ENCODE data around the gene COPS3. TPM values are rescaled to one million over a fixed set of nuclear protein-coding genes. Genes with fewer than 3 reads are reported as not detected.

COPS3 gene
- total and polyA plus RNA-seq, 4 donors, result 32.9 to 63.3 (median 50.2) TPM

DNA sequence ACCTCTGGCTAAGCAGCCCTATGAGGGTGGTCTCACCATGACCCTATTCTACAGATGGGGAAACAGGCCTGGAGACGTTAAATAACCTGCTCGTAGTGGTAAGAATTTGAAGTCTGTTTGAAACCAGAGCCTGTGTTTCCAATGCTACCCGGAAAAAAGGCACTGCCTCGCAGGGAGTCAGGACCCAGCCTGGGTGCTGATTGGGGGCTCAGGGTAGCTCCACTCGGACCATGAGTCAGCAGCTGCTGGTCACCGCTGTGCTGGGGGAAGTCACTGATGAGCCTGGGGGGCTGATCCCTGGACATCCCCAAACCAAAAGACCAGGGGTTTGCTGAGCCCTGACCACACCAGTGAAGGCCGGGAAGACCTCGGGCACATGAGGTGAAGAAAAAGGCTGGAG lies 65.5 kb downstream of the COPS3 start:
- no peak for DNase-seq
- Histone ChIP-seq H3K4me1 (ENCODE audit: control insufficient read depth in 5 of 5, insufficient read depth in 5 of 5, low read length in 5 of 5) (no peaks in the 10 kb centered on the region), H3K9ac (ENCODE audit: insufficient read depth in 1 of 2, low read length in 2 of 2) (no peak overlapping the region), H3K27ac (ENCODE audit: low read depth in 1 of 2, low read length in 1 of 2) (no peak overlapping the region), H3K27me3 (ENCODE audit: control insufficient read depth in 3 of 3, insufficient read depth in 3 of 3, low read length in 2 of 3) (no peaks in the 10 kb centered on the region), H3K9me3 (ENCODE audit: control insufficient read depth in 4 of 4, insufficient read depth in 3 of 4, low read length in 3 of 4) (no peaks in the 10 kb centered on the region), H3K4me3 (no peak overlapping the region), H3K36me3 (ENCODE audit: control insufficient read depth in 4 of 4, insufficient read depth in 4 of 4, low read length in 4 of 4) (peaks cover 25 to 76% (median 35%) of the 10 kb centered on the region in 4 donors)
- no peak for ATAC-seq (ENCODE audit: insufficient read depth, low FRiP score)
- 89 to 96% methylated on average over 8 of the region's 8 CpGs for WGBS, 2 donors
- TF ChIP-seq, protein P1, sequence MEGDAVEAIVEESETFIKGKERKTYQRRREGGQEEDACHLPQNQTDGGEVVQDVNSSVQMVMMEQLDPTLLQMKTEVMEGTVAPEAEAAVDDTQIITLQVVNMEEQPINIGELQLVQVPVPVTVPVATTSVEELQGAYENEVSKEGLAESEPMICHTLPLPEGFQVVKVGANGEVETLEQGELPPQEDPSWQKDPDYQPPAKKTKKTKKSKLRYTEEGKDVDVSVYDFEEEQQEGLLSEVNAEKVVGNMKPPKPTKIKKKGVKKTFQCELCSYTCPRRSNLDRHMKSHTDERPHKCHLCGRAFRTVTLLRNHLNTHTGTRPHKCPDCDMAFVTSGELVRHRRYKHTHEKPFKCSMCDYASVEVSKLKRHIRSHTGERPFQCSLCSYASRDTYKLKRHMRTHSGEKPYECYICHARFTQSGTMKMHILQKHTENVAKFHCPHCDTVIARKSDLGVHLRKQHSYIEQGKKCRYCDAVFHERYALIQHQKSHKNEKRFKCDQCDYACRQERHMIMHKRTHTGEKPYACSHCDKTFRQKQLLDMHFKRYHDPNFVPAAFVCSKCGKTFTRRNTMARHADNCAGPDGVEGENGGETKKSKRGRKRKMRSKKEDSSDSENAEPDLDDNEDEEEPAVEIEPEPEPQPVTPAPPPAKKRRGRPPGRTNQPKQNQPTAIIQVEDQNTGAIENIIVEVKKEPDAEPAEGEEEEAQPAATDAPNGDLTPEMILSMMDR (IDR thresholded peaks at IDR 0.05; ENCODE audit: control extremely low read depth, extremely low read depth), result no peak

DNA sequence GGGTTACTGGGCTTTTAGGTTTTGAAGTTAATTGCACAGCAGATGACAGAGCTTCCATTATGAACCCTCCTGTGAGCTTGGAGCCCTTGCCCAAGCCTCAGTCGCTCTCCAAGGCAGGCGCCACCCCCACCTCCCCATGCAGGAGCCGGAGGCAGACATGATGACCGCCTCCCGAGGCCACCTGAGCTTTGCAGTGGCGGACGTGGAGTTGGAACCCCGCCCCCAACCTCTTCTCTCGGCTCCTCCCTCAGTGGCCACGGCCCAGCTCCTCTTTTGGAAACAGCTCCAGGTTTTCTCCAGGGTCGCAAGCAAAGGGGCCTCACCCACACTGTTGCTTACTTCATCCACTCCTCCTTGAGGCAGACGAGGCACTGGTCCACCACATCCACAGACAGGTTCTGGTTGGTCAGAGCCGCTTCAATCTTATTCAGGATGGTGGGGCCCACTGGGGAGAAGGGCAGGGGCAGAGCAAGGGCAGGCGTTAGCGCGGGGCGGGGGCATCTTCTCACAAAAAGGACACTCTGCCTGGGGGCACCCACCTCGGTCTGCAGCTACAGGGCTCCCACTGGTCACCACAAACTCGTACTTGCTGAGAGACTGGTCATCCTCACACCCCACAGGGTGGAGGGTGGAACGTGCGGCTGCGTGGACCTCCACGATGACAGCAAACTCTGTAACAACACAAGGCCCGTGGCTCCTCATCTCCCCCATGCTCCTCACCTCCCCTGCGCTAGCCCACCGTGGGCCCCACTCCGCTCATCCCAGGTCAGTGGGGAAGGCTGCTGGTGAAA lies 66.2 kb downstream of the COPS3 start:
- 89 to 92% methylated on average over 27 of the region's 27 CpGs for WGBS, 2 donors
- no peak for ATAC-seq (ENCODE audit: insufficient read depth, low FRiP score)

DNA sequence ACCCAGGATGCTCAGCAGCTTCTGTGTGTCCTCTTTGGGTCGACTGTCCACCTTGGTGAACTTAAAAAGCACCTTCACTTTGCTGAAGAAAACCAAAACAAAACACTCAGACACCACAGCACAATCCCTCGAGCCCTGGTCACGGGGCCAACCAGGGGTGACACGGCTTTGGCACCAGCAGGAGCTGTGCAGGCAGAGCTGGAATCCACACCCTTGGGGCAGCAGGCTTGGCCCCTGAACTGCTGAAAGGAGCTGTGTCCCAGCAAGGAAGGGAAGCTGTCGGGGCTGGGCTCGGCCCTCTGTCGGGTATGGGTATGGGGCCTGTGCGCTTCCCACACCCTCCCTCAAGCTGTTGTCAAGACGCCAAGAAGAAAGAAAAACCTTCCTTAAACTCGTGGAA lies 67.3 kb downstream of the COPS3 start:
- Histone ChIP-seq H3K4me1 (ENCODE audit: control insufficient read depth in 5 of 5, insufficient read depth in 5 of 5, low read length in 5 of 5) (no peaks in the 10 kb centered on the region), H3K4me3 (no peak overlapping the region), H3K9me3 (ENCODE audit: control insufficient read depth in 4 of 4, insufficient read depth in 3 of 4, low read length in 3 of 4) (no peaks in the 10 kb centered on the region), H3K36me3 (ENCODE audit: control insufficient read depth in 4 of 4, insufficient read depth in 4 of 4, low read length in 4 of 4) (peaks cover 18 to 60% (median 33%) of the 10 kb centered on the region in 4 donors), H3K27ac (ENCODE audit: low read depth in 1 of 2, low read length in 1 of 2) (no peak overlapping the region), H3K9ac (ENCODE audit: insufficient read depth in 1 of 2, low read length in 2 of 2) (no peak overlapping the region), H3K27me3 (ENCODE audit: control insufficient read depth in 3 of 3, insufficient read depth in 3 of 3, low read length in 2 of 3) (no peaks in the 10 kb centered on the region)
- DNase-seq, result no peak
- ATAC-seq (ENCODE audit: insufficient read depth, low FRiP score), result no peak
- TF ChIP-seq, protein P1 (IDR thresholded peaks at IDR 0.05; ENCODE audit: control extremely low read depth, extremely low read depth), result no peak
- 85 to 86% methylated on average over 10 of the region's 10 CpGs for WGBS, 2 donors

More for the DNA sequence above, 66.2 kb downstream of the COPS3 start:
- Histone ChIP-seq H3K9me3 (ENCODE audit: control insufficient read depth in 4 of 4, insufficient read depth in 3 of 4, low read length in 3 of 4) (no peaks in the 10 kb centered on the region), H3K9ac (ENCODE audit: insufficient read depth in 1 of 2, low read length in 2 of 2) (no peak overlapping the region), H3K27ac (ENCODE audit: low read depth in 1 of 2, low read length in 1 of 2) (no peak overlapping the region), H3K4me1 (ENCODE audit: control insufficient read depth in 5 of 5, insufficient read depth in 5 of 5, low read length in 5 of 5) (no peaks in the 10 kb centered on the region), H3K4me3 (no peak overlapping the region), H3K36me3 (ENCODE audit: control insufficient read depth in 4 of 4, insufficient read depth in 4 of 4, low read length in 4 of 4) (peaks cover 22 to 68% (median 35%) of the 10 kb centered on the region in 4 donors), H3K27me3 (ENCODE audit: control insufficient read depth in 3 of 3, insufficient read depth in 3 of 3, low read length in 2 of 3) (no peaks in the 10 kb centered on the region)
- no peak for DNase-seq
- TF ChIP-seq, protein P1 (IDR thresholded peaks at IDR 0.05; ENCODE audit: control extremely low read depth, extremely low read depth), result no peak

Measured in lung (tissue), 12 donors.